GM12864 (cell line): ENCODE data around the gene DLEC1.

Experiments used
- DNase-seq: peaks from one replicate; pipeline ENCODE4 v3.0.0-alpha.2; 2011; ENCODE audit warnings: low read depth
- H3K4me3 ChIP-seq: 2 replicates; pipeline ENCODE4 v1.5.1; 2011; ENCODE audit warnings: mild to moderate bottlenecking, low read depth, low read length, control low read depth
- CTCF ChIP-seq: IDR thresholded peaks from 2 replicates; pipeline ENCODE4 v1.5.1; 2011; ENCODE audit warnings: low read depth, mild to moderate bottlenecking, moderate library complexity, low read length, control low read depth, inconsistent platforms; ENCODE audit errors: missing control alignments

Gene DLEC1

GRCh38 chr3:38102444-38102814, 63.4 kb downstream of the DLEC1 start:
- DNase-seq: no peak
- no peak overlapping the region for H3K4me3 ChIP-seq
- TF ChIP-seq CTCF: no peak

GRCh38 chr3:38105525-38105924, 66.5 kb downstream of the DLEC1 start:
- no peak for TF ChIP-seq CTCF
- DNase-seq: no peak
- no peak overlapping the region for H3K4me3 ChIP-seq

GRCh38 chr3:38107911-38108648, 69.1 kb downstream of the DLEC1 start:
- no peak for DNase-seq
- no peak overlapping the region for H3K4me3 ChIP-seq
- no peak for TF ChIP-seq CTCF

- no peak for DNase-seq
- no peak for TF ChIP-seq CTCF
- no peak overlapping the region for H3K4me3 ChIP-seq
These were observed 69.9 kb downstream of the DLEC1 start for GRCh38 chr3:38108649-38109579.

GRCh38 chr3:38109580-38110313, 70.7 kb downstream of the DLEC1 start:
- H3K4me3 ChIP-seq: no peak overlapping the region
- no peak for DNase-seq
- TF ChIP-seq CTCF: no peak

- H3K4me3 ChIP-seq: no peak overlapping the region
- DNase-seq: no peak
- no peak for TF ChIP-seq CTCF
These were observed 71.5 kb downstream of the DLEC1 start for GRCh38 chr3:38110314-38111050.
